SW 1271 (cell line): ENCODE measurements around the gene PDE6A.

ENCODE experiments used
- DNase-seq, 2 experiments: peaks; one replicate each; lab custom pipeline; 2025; lab: John Stamatoyannopoulos, UW

Gene PDE6A

DNA sequence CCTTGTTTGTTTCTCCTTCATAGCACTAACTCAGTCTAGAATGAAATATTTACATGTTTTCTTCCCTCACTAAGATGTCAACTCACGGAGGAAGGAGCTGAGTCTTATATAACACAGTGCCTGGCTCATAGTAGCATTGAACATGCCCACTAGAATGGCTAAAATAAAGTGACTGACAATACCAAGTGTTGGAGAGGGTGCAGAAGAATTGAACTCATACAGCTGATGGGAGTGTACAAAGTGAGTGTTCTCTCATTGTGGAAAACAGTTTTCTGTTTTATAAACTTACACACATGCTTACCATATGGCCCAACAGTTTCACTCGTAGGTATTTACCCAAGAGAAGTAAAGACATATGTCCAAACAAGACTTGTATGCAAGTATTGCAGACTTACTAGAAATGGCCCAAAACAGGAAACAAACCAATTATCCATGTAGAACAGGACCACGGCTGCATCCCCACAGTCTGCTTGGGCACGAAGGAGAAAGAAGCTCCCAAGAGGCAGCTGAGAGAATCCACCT is 127.0 kb downstream of the PDE6A start:
- no peak for DNase-seq

DNA sequence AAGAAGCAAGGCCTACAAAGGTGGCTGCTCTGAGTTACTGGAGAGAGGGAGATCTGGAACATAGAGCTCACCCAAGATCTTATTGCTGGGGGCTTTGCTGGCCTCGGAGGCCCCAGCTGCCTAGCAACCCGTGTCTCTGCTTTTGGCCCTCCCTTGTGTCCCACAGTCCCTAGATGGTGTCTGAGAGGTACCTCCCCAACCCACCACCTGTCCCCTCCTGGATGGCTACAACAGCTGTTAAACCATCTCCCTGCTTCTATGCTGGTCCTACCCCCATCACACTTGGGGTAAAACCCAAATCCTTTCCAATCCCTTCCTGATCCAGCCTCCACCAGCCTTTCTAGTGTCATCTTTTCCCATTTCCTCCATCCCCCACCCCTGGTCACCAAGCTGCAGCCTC is 127.9 kb downstream of the PDE6A start:
- no peak for DNase-seq

GRCh38 chr5:149811453-149811852 is 133.1 kb downstream of the PDE6A start:
- no peak for DNase-seq

GRCh38 chr5:149810856-149811255 is 133.7 kb downstream of the PDE6A start:
- DNase-seq = no peak

- DNase-seq = no peak
These were observed 134.5 kb downstream of the PDE6A start for GRCh38 chr5:149809931-149810691.

GRCh38 chr5:149808264-149808982 is 136.2 kb downstream of the PDE6A start:
- no peak for DNase-seq
